ENCODE data around the gene PDIK1L. TPM values are rescaled to one million over a fixed set of nuclear protein-coding genes. Genes with fewer than 3 reads are reported as not detected.

The PDIK1L gene
- total and polyA plus RNA-seq, 2 of the 4 experiments (the other 2 are of a cell fraction) = 1.4 to 3.0 TPM

- peak overlapping the region; percentile 86 for H3K9ac ChIP-seq (ENCODE audit: low read depth, low read length)
- H2BK5ac ChIP-seq (ENCODE audit: low read depth, low read length, poor library complexity, severe bottlenecking) = peak overlapping the region; percentile 61
- in situ Hi-C loops (cut with MboI; ENCODE audit: low sequenced_read_pairs) (no loop called here), intact Hi-C loops (cut with micrococcal nuclease) (no loop called here), dilution Hi-C loops (cut with HindIII; ENCODE audit: low sequenced_read_pairs, unreplicated experiment) (no loop called here)
- H3K4me2 ChIP-seq (ENCODE audit: low read depth, low read length) = peak overlapping the region; percentile 73
- ChIA-PET CTCF (no interaction called here), POLR2A (ENCODE audit: unreplicated experiment) (no interaction called here)
- DNase-seq (peak; percentile 54), ATAC-seq (ENCODE audit: low read depth) (peak; percentile 65)
- H3K4me1 ChIP-seq (ENCODE audit: control insufficient read depth, insufficient read depth, low read length) = no peaks in the 10 kb centered on the region
- peak overlapping the region; percentile 98 for H3K4me3 ChIP-seq (ENCODE audit: insufficient read depth, low read depth, low read length)
- no peak overlapping the region for H2BK15ac ChIP-seq (ENCODE audit: low read depth, low read length)
- peaks cover 3% of the 10 kb centered on the region; the same call in 1 of the 2 replicates for H3K36me3 ChIP-seq (ENCODE audit: control insufficient read depth, insufficient read depth, low read length)
- H3K23ac ChIP-seq (ENCODE audit: low read depth, low read length) = peak overlapping the region; percentile 26; the same call in 1 of the 2 replicates
- H4K5ac ChIP-seq (ENCODE audit: low read depth, low read length) = no peak overlapping the region
- peak; percentile 58; the same call in 1 of the 2 replicates for TF ChIP-seq MXI1 (IDR thresholded peaks at IDR 0.05; ENCODE audit: borderline replicate concordance, low read depth, low read length)
- TF ChIP-seq RCOR1 (IDR thresholded peaks at IDR 0.05; ENCODE audit: insufficient replicate concordance, low read length) = no peak
- TF ChIP-seq FOS (IDR thresholded peaks at IDR 0.05; ENCODE audit: low read depth, low read length) = no peak
- TF ChIP-seq ELK1 (IDR thresholded peaks at IDR 0.05; ENCODE audit: borderline replicate concordance, low read depth, low read length) = no peak
- TF ChIP-seq SMC3 (IDR thresholded peaks at IDR 0.05; ENCODE audit: low read depth, low read length) = no peak
- no peak for TF ChIP-seq USF2 (IDR thresholded peaks at IDR 0.05; ENCODE audit: low read depth, low read length)
- peak; percentile 58; the same call in 1 of the 2 replicates for TF ChIP-seq BHLHE40 (IDR thresholded peaks at IDR 0.05; ENCODE audit: low read depth, low read length)
- no peak for TF ChIP-seq NFE2L2 (IDR thresholded peaks at IDR 0.05; ENCODE audit: low read depth, low read length)
- TF ChIP-seq MAZ (IDR thresholded peaks at IDR 0.05; ENCODE audit: borderline replicate concordance, low read depth, low read length) = no peak
- no peak for TF ChIP-seq POLR2A (IDR thresholded peaks at IDR 0.05; ENCODE audit: low read depth, low read length)
- TF ChIP-seq RFX5 (IDR thresholded peaks at IDR 0.05; ENCODE audit: low read depth, low read length) = no peak
- TF ChIP-seq CTCF (conservative IDR thresholded peaks at IDR 0.05; ENCODE audit: low read depth, low read length) = no peak
- TF ChIP-seq MAFK (IDR thresholded peaks at IDR 0.05; ENCODE audit: low read depth, low read length) = no peak
- H3K27ac ChIP-seq (ENCODE audit: insufficient read depth, low read length) = peak overlapping the region; percentile 68
- no peaks in the 10 kb centered on the region for H4K20me1 ChIP-seq (ENCODE audit: insufficient read depth, low read length)
- H3K56ac ChIP-seq (ENCODE audit: extremely low read depth, insufficient read depth, low read length) = no peak overlapping the region
- H2AK5ac ChIP-seq (ENCODE audit: low read depth, low read length) = no peak overlapping the region
- peaks cover 16 to 29% of the 10 kb centered on the region in 2 experiments for H3K79me1 ChIP-seq (ENCODE audit: low read depth in 1 of 2, low read length in 2 of 2)
- BruUV-seq (replicated peaks) = no TSS peak
- no peaks in the 10 kb centered on the region for H3K9me1 ChIP-seq (ENCODE audit: insufficient read depth, low read length)
- WGBS, 2 experiments (ENCODE audit: extremely low coverage in 2 of 2, insufficient read length in 1 of 2) = 0% methylated on average over 34 of the region's 85 CpGs; no CpG with 5 or more reads in 1 of the 2 experiments
- H3K9me3 ChIP-seq (ENCODE audit: control insufficient read depth, insufficient read depth, low read length) = no peaks in the 10 kb centered on the region
- H2BK20ac ChIP-seq (ENCODE audit: low read depth, low read length) = no peak overlapping the region
- no peak overlapping the region for H2BK120ac ChIP-seq (ENCODE audit: low read depth, low read length)
- 0 out of 2 replicates have a peak overlapping the region, but pooled peaks have one; percentile 53 for H3K14ac ChIP-seq (replicated peaks; ENCODE audit: low read depth, low read length)
- H4K8ac ChIP-seq (ENCODE audit: low read depth in 2 of 2, low read length in 2 of 2) = peak overlapping the region; percentile 27 to 64; a peak in 3 of 4 replicates
- no peaks in the 10 kb centered on the region for H3K27me3 ChIP-seq (ENCODE audit: control insufficient read depth, insufficient read depth, low read length)
- H4K91ac ChIP-seq (ENCODE audit: insufficient read depth, low read depth, low read length) = no peak overlapping the region; the same call in 1 of the 2 replicates
- H2AK9ac ChIP-seq (replicated peaks; ENCODE audit: low read depth, low read length, poor library complexity) = peak overlapping the region; percentile 53
- peak overlapping the region; percentile 18; the same call in 1 of the 2 replicates for H3K4ac ChIP-seq (ENCODE audit: low read depth, low read length)
- peak overlapping the region; percentile 100 for H2AFZ ChIP-seq (replicated peaks; ENCODE audit: low read length, poor library complexity)
- no peak overlapping the region; the same call in 1 of the 2 replicates for H3K18ac ChIP-seq (ENCODE audit: low read depth, low read length)
Measured at GRCh38 chr1:26110731-26111529, 694 bp upstream of the PDIK1L start.

All from IMR-90 (cell line).